NCI-H748 (cell line): ENCODE data around the gene DNAJC10.
"Not testable (repeated sequence)": the region's sequence is repeated elsewhere in the genome, so short reads cannot be mapped to it uniquely, and the experiment has no call there.

Experiments
- DNase-seq: peaks from one replicate; lab custom pipeline; 2025; ENCODE audit not compliant: unreplicated experiment; lab: John Stamatoyannopoulos, UW

DNAJC10 gene

GRCh38 chr2:182715892-182716649 is at the start of gene DNAJC10:
Gene DNAJC10 (plus strand): TSS chr2:182716257. CDS start chr2:182718087, 1,830 bp downstream.
- peak; percentile 98 for DNase-seq

GRCh38 chr2:182666674-182667314 is 49.3 kb upstream of the DNAJC10 start:
- peak; percentile 67 for DNase-seq

- no peak for DNase-seq
Measured at GRCh38 chr2:182667315-182667695, 48.8 kb upstream of the DNAJC10 start.

- peak; percentile 100 for DNase-seq
Measured at GRCh38 chr2:182668671-182669070, 47.4 kb upstream of the DNAJC10 start.

GRCh38 chr2:182672466-182673165 is 43.4 kb upstream of the DNAJC10 start:
- no peak for DNase-seq

GRCh38 chr2:182680837-182681236 is 35.2 kb upstream of the DNAJC10 start:
- no peak for DNase-seq

GRCh38 chr2:182682210-182682609 is 33.8 kb upstream of the DNAJC10 start:
- DNase-seq: no peak

- DNase-seq: no peak
Measured at GRCh38 chr2:182685559-182685958, 30.5 kb upstream of the DNAJC10 start.

- not testable (repeated sequence) for DNase-seq
Measured at GRCh38 chr2:182686763-182687162, 29.3 kb upstream of the DNAJC10 start.

- no peak for DNase-seq
Measured at GRCh38 chr2:182694189-182694588, 21.9 kb upstream of the DNAJC10 start.

GRCh38 chr2:182695776-182696175 is 20.3 kb upstream of the DNAJC10 start:
- no peak for DNase-seq

- no peak for DNase-seq
Measured at GRCh38 chr2:182698671-182699070, 17.4 kb upstream of the DNAJC10 start.

GRCh38 chr2:182705761-182706160 is 10.3 kb upstream of the DNAJC10 start:
- no peak for DNase-seq

GRCh38 chr2:182706751-182707150 is 9.3 kb upstream of the DNAJC10 start:
- DNase-seq: no peak

GRCh38 chr2:182713601-182714000 is 2.5 kb upstream of the DNAJC10 start:
- no peak for DNase-seq

GRCh38 chr2:182715121-182715891 is 751 bp upstream of the DNAJC10 start:
- peak; percentile 44 for DNase-seq

GRCh38 chr2:182716650-182716979 is 558 bp downstream of the DNAJC10 start:
- peak; percentile 87 for DNase-seq

GRCh38 chr2:182717416-182717815 is 1.4 kb downstream of the DNAJC10 start:
- peak; percentile 63 for DNase-seq

GRCh38 chr2:182717816-182718215 is 1.8 kb downstream of the DNAJC10 start:
- DNase-seq: no peak

GRCh38 chr2:182718459-182718858 is 2.4 kb downstream of the DNAJC10 start:
- no peak for DNase-seq

GRCh38 chr2:182719116-182719515 is 3.1 kb downstream of the DNAJC10 start:
- DNase-seq: not testable (repeated sequence)
